ENCODE measurements around the gene SCARB1.

SCARB1 gene

DNA sequence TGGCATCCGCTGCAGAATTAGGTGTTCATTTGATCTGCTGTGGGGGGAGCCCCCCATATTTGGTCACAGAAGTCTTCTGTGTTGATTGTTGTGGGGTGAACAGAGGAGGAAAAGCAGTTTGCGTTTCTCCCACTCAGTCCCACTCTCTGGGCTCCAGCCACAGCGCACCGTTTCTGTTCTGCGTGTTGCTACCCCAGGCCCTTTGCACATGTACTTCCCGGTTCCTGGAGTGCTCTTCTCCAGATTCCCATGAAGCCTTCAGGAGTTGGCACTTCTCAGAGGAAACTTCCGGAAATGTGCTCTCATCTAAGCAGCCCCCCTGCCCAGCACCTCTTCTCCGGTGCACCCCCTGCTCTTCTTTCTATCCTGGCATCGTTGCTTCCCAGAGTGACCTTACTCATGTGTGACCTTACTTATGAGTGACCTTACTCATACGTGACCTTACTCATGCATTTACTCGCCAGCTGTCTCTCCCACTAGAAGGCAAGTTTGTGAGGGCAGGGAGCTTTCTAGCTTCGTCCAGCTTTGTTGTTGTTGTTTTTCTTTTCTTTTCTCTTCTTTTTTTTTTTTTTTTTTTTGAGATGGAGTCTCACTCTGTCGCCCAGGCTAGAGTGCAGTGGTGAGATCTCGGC is 93.7 kb downstream of the SCARB1 start:
- no peak for DNase-seq

DNA sequence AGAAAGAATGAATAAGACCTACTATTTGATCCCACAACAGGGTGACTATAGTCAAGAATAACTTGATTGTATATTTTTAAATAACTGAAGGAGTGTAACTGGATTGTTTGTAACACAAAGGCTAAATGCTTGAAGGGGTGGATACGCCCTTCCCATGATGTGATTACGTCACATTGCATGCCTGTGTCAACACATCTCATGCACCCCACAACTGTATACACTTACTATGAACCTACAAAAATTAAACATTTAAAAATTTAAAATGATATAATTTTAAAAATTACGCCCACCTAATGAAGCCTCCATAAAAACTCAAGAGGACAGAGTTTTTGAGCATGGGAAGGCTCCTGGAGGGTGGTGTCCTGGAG is 94.5 kb downstream of the SCARB1 start:
- no peak for DNase-seq

DNA sequence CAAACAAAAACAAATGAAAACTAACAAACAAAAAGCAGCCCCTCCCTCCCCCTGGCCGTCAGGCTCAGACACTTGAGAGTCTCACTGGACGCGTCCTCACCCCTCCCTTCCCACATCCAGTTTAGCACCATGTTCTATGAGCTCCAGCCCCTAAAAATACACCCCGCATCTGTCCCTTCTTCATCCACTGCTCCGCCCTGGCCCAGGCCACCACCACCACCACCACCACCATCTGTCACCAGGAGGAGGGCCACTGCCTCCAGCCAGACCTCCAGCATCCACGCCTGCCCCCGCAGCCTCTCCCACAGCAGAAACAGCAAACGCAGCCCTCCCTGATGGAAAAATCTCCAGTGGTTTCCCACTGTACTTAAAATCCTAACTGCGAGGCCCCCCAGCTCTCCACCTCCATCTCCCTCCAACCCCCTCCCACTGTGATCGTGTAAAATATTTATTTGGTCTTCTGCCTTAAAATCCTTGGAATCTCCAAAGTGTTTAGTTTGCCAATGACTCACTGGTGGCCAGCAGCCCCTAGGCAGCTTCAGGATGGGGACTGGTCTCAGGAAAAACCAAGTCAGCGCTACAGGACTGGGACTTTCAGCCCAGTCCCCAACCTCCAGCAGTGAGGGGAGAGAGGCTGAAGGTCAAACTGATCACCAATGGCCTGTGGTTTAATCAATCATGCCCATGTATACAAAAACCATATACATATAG is 95.1 kb downstream of the SCARB1 start:
- DNase-seq = peak; percentile 64

DNA sequence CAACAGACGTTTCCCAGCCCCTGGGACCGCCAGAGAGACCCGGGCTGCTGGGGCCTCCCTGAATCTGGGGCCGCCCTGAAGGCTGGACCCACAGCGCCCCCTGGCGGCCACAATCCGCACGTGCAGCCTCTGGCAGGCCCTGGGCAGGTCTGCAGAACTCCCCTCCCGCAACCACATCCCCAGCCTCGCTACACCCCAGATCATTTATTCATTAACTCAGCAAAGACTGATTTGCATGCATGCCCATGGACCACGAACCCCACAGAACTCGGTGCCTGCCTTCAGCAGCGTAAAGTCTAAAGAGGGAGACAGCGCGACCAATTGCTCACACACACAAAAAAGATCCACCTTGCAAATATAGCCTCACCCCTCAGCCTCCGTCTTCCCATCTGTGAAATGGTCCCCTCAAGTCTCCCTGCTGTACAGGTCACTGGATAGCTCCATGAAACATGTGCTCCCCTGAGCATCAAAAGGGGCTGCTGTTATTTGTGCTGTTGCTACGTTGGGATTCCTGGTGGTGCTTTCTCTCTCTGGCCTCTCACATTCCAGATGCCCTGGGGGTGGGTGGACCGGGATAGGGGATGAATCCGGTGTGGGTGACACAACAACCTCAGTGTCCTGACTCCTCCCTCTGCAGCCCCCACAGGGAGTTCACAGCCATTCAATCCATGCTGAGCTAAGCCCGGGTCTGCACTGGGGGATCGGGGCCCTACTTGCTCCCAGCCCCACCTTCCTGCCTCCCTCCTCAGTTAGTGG is 96.4 kb downstream of the SCARB1 start:
- peak; percentile 60 for DNase-seq

DNA sequence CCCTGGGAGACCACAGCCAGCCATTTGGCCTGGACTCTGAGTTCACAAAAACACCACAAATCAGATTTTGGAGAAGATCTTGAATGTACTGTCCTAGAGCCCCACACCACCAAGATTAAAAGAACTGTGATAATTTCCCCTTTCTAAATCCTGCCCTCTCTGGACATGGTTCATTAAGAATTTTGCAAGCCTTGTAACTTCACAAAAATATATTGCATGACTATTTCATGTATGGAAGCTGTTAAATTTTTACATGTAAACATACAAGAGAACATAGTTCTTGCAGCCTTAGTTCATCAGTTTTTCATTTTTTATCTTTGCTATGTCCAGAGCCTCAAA is 97.0 kb downstream of the SCARB1 start:
- DNase-seq = no peak

DNA sequence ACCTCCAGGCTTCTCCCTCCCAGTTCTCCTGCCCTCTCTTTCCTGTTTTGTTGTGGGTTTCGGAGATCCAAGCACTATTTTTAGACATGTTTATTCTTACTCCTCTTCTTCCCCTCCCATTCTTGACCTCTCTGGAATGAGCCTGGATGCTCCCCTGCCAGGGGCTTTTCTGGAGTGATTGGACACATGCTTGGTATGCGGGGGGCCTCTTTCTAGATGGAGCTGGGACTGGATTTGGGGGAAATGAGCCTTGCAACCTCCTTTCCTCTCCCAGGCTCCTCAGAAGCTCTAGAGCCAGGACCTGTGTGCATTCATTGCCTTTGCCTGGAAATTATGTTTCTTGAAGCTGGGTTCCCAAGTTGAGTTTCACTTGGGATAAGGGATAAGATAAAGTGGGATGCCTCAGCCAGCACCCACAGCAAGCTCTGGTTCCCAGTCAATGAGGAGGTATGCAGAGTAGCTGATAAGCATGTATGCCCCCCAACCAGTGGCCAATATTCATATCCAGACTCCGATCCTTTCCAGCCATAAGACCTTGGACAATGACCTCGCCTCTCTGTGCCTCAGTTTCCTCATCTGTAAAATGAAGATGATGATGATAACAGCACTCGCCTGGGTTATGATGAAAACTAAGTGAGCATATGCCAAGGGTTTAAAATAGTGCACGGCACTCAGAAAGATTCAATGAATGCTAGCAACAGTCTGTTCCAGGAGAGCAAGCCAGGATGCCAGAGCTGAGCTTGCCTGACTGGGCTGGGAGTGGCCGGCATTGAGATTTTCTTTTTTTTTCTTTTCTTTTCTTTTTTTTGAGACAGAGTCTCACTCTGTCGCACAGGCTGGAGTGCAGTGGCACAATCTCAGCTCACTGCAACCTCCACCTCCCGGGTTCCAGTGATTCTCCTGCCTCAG is 97.8 kb downstream of the SCARB1 start:
- peak; percentile 51 for DNase-seq

DNA sequence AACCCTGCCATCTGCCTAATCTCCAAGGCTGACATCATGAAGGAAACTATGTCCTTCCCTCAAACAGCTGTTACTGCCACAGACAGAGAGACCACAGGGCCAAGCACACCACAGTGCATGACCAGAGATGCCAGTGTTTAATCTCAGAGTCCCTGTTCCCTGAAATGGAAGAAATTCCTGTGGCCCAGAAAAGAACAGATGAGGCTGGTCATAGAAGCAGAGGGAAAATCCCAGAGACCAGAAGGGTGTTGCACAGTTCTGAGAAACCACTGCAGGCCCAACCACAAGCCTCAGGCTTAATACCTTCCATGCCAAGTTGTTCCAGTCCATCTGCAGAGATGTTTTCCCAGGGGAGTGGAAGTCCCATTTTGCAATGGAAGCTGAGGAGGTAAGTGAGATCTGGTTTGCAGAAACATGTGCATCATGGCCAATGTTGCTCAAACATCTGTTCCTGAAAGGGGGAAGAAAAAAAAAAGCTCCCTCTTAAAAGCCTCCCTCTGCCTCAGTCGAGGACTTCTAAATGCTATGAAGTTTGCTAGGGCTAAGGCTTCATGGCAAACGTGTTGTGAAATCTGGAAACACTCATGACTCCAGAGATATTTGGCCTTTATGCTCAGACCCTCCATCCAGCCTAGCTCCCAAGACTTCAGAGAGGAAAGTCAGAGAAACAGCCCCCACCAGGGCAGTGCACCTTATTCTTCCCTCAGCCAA is 98.6 kb downstream of the SCARB1 start:
- DNase-seq = peak; percentile 92

DNA sequence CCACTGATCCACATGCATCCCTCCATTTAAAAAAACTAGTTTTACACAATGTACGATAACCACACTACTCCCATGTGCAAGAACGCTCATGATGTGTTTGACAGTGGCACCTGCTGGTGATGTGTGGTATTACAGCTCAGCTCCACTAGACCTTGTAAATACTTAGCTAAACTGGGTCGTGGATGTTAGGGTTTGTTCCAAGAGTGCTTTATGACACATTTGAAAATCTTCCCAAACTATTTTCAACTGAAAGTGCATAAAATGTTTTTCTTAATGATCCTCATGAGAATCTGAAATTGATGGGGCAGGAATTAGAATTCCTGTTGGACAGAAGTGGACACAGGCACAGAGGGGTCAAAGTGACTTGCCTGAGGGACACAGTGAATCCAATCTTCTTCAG is 99.2 kb downstream of the SCARB1 start:
- DNase-seq = peak; percentile 73

DNA sequence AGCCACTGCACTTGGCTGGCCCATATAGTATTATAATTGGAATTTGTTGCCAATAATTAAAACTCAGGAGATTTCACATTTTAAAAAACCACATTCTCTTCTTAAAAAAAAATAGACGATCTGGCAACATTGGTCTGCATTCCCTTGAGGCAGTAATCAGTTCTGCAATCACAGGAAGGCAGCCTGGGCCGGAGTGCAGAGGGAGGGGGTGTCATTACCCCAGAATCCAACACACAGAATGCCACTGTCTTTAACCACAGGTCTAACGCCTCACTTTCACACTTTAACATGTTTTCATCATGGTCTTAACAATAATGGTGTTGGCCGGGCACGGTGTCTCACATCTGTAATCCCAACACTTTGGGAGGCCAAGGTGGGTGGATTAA is 100.1 kb downstream of the SCARB1 start:
- no peak for DNase-seq

DNA sequence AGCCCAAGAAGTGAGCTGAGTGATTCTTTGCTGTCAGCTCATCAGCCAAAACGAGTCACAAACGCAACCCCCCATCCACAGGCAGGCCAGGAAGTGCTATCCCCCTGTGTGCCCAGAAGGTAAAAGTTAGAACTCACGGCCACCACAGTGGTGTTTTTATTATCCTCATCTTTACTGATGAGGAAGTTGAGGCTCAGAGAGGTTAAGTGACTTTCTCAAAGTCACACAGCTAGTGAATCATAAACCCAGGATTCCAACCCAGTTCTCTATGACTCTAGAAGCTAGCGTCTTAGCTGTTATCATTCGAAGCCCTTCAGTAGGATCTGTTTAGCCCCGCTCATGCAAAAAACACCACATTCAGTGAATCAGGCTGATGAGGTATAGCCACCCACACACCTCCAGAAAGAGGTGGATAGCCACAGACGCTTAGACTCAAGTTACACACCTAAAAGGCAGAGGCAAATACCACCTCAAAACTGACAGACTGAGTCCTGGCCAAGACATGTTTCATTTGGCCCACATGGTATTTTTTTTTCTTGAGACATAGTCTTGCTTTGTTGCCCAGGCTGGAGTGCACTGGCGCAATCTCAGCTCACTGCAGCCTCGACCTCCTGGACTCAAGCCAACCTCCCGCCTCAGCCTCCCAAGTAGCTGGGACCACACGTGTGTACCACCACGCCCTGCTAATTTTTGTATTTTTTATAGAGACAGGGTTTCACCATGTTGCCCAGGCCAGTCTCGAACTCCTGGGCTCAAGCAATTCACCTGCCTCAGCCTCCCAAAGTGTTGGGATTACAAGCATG is 100.7 kb downstream of the SCARB1 start:
- DNase-seq = no peak

DNA sequence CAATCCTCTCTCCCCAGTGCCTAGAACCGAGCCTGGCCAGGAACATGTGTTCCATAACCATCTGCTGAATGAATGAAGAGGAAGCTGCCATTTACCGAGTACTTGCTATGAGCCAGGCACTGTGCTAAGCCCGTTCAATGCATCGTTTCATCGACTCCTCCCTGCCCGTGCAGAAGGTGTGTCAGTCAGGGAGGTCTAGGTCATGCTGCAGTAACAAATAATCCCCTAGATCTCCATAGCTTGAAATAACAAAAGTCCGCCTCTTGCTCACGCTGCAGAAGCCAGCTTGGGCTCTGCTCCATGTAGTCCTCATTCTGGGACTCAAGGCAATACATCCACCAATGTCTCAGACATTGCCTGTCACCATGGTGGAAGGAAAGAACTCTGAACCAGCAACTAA is 101.3 kb downstream of the SCARB1 start:
- no peak for DNase-seq

DNA sequence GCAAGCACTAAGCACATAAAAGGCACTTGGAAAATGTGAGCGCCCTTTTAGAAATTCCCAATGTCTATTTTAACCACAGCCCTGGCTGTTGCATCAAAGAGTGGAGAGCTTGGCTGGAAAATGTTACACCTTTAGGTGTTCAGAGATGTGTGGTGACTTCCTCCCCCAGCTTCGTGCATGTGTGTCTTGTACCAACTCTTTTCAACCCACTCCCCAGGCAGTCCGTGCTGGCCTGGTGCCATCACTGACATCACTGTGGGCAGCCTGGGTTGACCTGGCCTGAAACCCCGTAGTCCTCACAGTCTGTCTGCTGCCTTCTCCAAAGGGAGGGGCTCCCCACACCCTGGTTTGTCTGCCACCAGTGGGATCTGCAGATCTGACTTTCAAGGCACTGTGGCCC is 101.8 kb downstream of the SCARB1 start:
- DNase-seq = no peak

DNA sequence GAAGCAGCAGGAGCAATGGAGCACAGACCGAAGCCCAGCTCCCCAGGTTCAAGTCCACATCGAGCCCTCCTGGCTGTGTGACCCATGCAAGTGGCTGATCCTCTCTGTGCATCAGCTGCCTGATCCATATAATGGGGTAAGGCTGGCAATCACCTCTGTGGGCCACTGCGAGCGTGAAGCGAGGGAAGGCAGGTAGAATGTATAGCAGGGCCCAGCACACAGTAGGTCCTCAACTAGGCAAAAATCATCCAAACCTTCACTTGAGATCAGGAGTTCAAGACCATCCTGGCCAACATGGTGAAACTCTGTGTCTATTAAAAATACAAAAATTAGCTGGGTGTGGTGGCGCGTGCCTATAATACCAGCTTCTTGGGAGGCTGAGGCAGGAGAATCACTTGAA is 102.6 kb downstream of the SCARB1 start:
- no peak for DNase-seq

DNA sequence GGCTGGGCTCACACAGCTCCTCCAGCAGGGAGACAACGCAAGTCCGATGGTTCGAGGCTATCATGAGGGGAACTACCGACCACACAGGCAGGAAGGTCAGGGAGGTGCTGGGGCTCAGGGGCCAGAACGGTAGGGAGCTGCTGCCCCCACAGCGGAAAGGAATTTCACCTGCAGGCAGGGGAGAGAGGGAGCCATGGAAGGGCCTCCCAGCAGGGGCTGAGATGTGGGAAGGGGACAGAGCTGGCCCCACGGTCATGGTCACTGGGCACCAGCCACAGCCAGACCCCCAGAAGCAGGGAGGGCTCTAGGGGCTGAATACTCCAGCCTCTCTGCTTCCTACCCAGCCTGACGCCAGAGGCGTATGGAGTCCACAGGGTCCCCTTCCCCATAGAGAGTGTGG is 103.1 kb downstream of the SCARB1 start:
- no peak for DNase-seq

DNA sequence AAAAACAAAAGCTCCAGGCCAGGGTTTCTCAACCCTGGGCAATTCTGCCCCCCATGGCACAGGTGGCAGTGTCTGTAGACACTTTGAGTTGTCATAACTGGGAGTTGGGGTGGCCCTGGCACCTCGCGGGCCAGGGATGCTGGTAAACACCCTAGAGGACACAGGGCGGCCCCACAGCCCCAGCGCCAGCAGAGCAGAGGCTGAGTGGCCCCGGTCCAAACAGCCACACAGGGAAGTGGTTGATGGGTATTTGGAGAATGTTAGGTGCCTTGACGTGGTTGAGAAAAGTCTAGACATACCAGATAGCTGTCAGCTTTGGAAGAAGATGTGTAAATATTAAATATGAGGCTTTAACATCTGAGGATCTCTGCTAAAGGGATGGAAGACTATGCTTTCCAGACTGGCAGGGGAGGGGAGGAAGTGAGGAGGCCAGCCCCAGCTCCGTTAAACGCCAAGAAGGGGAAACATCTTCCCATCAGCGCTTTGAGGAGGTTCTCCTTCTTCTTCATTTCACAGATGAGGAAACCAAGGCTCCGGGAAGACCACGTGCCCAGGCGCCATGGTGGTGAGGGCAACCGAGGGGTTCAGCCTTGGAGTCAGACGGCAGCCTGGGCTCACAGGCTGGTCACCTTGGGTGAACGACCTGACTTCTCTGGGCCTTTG is 103.7 kb downstream of the SCARB1 start:
- DNase-seq = peak; percentile 66

DNA sequence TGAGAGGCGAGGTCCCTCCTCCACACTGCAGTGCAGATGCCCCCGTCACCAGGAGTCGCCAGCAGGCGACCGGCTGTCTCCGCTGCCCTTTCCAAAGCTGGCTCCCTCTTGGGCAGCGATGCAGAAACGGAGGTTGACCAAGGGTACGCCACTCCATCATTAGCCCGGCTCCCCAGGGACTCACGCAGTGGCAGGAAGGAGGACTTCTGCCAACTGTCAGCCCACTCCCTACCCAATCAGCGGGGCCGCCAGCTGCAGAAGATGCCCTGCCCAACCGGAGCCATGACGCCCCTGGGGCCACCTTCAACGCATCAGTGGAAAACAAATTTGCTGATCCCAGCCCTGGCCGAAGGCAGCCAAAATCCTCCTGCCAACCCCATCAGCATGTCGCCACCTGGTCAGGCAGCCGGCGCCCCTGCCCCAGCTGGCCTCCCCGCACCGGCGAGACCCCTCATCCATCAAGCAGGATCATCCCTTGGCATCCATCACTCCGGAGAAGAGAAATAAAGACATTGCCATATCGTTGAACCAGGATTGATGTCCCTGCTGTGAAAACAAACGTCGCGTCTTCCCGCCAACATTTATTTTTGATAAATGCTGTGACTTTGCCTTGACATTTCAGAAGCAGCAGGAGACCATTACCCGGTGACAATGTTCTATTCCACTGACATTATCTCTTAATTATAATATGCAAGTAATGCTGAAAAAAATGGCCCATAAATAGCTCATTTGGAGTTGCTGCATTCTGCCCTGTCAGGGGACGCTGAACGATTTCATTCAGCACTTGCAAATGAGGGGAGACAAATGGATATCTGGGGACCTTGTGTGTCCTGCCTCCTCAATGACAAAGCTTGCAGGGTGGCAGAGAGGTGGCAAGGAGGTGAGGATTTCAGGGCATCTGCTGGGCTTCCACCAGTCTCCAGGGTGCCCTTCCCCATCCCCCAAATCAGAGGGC is 105.1 kb downstream of the SCARB1 start:
- no peak for DNase-seq

DNA sequence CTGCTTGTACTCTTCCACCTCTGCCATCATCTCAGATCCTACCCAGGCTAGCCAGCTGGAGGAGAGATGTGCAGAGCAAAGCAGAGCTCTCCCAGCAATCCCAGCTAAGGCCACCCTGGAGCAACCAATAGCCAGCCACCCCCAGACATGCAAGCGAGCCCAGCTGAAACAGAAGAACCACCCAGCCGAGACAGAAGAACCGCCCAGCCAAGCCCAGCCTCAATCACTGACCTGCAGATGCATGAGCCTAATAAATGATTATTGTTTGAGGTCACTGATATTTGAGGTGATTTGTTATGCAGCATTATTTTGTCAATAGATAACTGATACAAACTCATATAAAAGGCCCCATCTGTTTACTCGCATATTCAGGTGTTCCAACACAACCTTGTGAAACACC is 106.3 kb downstream of the SCARB1 start:
- DNase-seq = no peak

DNA sequence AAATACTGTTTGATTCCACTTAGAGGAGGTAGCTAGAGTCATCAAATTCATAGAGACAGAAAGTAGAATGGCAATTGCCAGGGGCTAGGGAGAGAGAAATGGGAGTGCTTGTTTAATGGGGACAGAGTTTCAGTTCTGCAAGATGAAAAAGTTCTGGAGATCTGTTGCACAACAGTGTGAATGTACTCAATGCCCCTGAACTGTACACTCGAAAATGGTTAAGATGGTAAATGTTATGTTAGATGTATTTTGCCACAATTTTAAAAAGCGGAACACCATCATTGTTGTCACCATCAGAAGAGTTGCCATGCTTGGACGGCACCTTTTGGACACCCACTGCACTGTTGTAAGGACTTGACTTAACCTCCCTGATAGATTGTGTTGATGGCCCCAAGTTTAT is 106.9 kb downstream of the SCARB1 start:
- DNase-seq = no peak

DNA sequence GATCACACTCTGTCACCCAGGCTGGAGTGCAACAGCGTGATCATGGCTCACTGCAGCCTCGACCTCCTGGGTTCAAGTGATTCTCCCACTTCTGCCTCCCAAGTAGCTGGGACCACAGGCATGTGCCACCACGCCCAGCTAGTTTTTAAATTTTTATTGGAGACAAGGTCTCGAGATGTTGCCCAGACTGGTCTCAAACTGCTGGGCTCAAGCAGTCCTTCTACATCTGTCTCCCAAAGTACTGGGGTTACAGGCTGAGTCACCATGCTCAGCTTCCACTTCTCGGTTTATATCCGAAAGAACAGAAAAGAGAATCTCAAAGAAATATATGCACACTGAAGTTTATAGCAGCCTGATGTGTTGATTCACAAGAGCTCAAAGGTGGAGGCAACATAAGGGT is 107.5 kb downstream of the SCARB1 start:
- no peak for DNase-seq

DNA sequence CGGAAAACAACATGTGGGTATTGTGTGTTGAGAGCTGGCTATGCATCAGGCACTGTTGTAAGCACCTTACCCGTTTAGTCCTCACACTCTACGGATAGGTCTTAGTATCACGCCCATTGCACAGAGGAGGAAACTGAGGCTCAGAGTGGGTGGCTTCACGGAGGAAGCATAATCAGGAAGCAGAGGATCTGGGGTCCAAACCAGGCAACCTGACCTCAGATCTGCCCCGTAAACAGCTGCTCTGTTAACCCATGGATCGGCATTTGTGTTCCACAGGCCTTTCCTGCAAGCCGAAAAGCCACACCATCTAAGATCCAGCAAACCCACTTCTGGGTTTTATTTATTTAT is 107.9 kb downstream of the SCARB1 start:
- no peak for DNase-seq

Data from fibroblast of skin of right biceps (primary cell).